ENCODE results near the gene AGRP.
"Not testable (repeated sequence)": the region's sequence is repeated elsewhere in the genome, so short reads cannot be mapped to it uniquely, and the experiment has no call there.

Gene AGRP

DNA sequence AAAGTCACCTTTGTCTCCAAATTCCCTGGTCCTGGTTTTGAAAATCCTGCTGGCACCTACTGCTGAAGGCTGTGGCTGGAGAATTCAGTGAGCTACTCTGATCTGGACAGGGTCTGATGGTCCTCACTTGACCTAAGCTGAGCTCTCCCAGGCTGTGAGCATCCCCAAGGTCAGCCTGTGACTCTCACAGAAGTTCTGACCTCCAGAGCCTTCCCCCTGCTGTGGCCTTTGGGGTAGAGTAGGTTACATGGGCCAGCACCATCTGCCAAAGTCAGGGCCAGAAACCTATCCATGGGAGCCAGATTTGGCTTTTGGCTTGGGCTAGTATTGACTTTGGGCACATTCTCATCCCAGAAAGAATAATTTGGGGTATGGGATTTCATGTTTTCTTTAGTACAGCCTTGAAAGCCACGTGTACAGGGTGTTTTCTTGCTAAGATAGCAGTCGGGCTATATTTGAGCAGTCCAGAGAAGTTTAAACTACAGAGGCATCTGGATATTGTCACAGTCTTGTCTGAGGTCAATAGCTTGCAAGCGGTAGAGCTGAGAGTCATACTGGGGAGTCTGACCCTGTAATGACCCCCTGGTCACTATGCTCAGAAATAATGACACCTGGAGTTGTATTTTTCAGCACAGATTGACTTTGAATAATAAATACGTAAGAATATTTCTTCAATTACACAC lies 6.2 kb upstream of the AGRP start:
- ChIA-PET POLR2A (interaction anchor here (0.6 kb wide), 1 partner anchor 58 kb away, joined by 3 read pairs; no protein-coding TSS in a partner anchor), CTCF (interaction anchor here (0.9 to 17.0 kb wide), 17 partner anchors 8 to 178 kb away, joined by 3 to 238 read pairs (median 4); partner anchors contain the start of genes AGRP, ATP6V0D1 and CARMIL2)
- TF ChIP-seq, protein P1, sequence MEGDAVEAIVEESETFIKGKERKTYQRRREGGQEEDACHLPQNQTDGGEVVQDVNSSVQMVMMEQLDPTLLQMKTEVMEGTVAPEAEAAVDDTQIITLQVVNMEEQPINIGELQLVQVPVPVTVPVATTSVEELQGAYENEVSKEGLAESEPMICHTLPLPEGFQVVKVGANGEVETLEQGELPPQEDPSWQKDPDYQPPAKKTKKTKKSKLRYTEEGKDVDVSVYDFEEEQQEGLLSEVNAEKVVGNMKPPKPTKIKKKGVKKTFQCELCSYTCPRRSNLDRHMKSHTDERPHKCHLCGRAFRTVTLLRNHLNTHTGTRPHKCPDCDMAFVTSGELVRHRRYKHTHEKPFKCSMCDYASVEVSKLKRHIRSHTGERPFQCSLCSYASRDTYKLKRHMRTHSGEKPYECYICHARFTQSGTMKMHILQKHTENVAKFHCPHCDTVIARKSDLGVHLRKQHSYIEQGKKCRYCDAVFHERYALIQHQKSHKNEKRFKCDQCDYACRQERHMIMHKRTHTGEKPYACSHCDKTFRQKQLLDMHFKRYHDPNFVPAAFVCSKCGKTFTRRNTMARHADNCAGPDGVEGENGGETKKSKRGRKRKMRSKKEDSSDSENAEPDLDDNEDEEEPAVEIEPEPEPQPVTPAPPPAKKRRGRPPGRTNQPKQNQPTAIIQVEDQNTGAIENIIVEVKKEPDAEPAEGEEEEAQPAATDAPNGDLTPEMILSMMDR (IDR thresholded peaks at IDR 0.05; ENCODE audit: control extremely low read depth, extremely low read depth, low read depth, missing control alignments), result no peak

DNA sequence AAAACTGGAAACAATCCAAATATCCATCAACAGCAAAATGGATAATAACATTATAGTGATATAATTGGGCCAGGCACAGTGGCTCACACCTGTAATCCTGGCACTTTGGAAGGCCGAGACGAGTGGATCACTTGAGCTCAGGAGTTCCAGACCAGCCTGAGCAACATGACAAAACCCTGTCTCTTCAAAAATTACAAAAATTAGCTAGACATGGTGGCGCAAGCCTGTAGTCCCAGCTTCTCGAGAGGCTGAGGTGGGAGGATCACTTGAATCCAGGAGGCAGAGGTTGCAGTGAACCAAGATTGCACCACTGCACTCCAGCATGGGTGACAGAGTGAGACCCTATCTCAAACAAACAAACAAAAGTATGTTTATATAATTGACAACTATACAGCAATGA lies 4.2 kb upstream of the AGRP start:
- CTCF ChIA-PET, result interaction anchor here (1.0 to 17.0 kb wide), 4 partner anchors 25 to 226 kb away, joined by 3 to 238 read pairs (median 9); no protein-coding TSS in a partner anchor

More for the DNA sequence above, 6.2 kb upstream of the AGRP start:
- no peak for DNase-seq (ENCODE audit: extremely low spot score)

DNA sequence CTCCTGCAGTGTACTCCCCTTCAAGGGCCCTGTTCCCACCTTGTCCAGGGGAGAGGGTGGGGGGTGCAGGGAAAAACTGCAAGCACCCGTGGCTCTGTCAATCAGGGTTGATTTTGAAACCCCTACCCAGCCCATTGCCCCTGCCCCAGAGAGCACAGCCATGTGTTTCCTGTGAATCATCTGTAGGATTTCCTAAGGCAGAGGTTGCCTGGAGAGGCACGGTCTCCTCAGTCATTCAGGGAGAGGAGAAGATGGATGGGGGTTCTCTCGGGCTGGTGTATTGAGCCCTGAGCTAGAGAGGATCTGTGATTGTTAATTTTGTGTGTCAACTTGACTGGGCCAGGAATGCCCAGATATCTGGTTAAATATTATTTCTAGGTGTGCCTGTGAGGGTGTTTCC lies 3.5 kb upstream of the AGRP start:
- ChIA-PET CTCF (interaction anchor here (1.3 to 17.0 kb wide), 4 partner anchors 26 to 227 kb away, joined by 3 to 238 read pairs (median 13); no protein-coding TSS in a partner anchor), POLR2A (no interaction called here)
- DNase-seq (ENCODE audit: extremely low spot score), result no peak
- TF ChIP-seq, protein P1 (IDR thresholded peaks at IDR 0.05; ENCODE audit: control extremely low read depth, extremely low read depth, low read depth, missing control alignments), result no peak

More for the DNA sequence above, 4.2 kb upstream of the AGRP start:
- DNase-seq (ENCODE audit: extremely low spot score); POLR2A ChIA-PET: not testable (repeated sequence)

DNA sequence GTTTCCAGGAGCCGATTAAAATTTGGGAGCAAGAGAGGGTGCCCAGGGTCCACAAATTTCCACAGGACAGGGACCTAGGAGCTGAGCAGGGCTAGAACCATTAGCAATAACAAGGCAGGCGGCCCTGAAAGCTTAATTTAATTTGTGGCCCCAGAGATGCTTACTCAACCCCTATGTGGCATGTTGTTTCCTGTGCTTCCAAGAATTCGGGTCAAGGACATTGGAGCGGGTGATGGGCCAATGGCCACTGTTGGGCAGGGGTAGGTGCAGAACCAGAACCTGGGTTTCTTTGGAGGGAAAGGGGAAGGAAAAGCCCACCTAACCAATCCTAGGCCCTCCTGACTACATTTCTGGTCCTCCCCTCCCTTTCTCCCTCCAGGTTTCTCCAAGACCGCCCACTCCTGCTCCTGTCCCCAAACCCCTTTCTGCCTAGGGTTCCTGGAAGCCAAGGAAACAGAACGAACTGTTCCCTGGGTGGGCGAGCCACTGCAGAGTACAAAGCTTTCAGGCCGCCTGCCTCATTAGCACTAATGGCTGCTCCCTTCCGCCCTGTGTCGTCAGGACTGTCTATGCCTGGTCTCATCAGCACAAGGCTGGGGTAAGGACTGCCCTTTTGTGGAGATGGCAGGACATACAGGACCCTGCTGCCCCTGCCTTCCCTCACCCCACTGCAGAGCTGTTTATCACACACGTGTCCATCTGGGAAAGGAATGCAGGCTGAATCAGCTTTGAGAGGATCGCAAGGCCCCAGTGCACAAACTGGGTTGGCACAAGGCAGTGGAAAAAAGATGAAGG lies 581 bp upstream of the AGRP start:
- TF ChIP-seq, protein P1 (IDR thresholded peaks at IDR 0.05; ENCODE audit: control extremely low read depth, extremely low read depth, low read depth, missing control alignments), result no peak
- ChIA-PET POLR2A (no interaction called here), CTCF (interaction anchor here (0.7 to 7.5 kb wide), 6 partner anchors 9 to 79 kb away, joined by 3 to 76 read pairs (median 34); no protein-coding TSS in a partner anchor)
- DNase-seq (ENCODE audit: extremely low spot score), result no peak

DNA sequence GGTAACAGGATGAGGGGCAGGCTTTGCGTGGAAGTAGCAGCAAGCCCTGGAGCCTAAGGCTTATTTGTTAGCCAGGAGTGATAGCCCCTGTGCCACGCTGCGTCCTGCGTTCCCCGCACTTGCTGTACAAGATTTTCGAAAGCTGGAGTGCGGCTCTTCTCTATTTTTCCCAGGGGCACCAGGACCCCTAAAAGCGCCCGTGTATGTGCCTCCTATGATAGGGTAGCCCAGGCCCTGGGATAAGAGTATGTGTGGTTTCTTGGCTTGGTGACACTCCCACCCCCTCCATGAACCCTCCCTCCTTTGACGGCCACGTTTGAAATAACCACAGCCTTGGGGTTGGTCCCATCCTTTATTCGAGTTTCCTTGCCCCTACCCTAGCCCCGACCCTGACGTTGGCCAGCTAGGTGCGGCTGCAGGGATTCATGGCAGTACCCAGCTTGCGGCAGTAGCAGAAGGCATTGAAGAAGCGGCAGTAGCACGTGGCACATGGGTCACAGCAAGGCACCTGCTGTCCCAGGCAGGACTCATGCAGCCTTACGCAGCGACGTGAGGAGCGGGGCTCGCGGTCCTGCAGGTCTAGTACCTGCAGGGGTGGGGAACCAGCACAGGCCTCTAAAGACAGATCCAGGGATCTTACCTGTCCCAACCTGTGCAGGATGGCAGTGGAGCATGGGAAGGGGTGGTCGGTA lies 968 bp downstream of the AGRP start:
- no peak for DNase-seq (ENCODE audit: extremely low spot score)
- ChIA-PET CTCF (interaction anchor here (1.1 to 7.5 kb wide), 10 partner anchors 11 to 185 kb away, joined by 3 to 76 read pairs (median 17); partner anchors contain the start of genes C16orf86 and ENKD1), POLR2A (interaction anchor here (0.6 to 1.2 kb wide), 2 partner anchors 10 to 84 kb away, joined by 3 read pairs; no protein-coding TSS in a partner anchor)
- TF ChIP-seq, protein P1 (IDR thresholded peaks at IDR 0.05; ENCODE audit: control extremely low read depth, extremely low read depth, low read depth, missing control alignments), result no peak

DNA sequence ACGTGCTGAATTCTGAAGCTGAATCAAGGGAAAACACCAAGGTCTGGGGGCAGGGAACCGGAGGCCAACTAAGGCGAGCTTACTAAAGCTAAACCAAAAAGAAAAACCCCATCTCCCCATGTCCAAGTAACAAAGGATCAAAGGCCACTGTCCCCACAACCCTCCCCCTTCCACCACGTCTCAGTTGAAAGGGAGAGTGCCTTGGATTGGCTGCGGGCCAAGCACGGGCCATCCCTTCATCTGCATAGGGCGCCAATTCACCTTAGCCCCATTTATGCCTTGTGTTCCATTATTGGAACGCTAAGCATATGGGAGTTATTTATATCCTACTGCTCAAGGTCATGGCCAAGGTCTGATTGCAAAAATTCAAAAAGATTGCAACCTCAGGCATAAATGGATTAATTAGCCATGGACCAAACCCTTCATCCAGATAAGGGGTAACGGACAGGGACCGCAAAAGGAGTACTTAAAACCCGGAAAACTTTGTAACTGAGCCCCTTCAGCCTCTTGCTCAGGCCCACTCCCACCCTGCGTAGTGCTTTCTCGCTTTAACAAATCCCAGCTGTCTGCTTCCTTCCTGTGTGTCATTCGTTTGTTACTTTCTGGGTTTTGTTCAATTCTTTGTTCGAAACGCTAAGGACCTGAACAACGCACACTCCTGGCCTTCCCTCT lies 1.6 kb downstream of the AGRP start:
- CTCF ChIA-PET, result interaction anchor here (0.6 to 7.5 kb wide), 41 partner anchors 10 to 301 kb away, joined by 3 to 76 read pairs (median 4); partner anchors contain the start of genes ACD, C16orf86, CARMIL2 and CTCF
- TF ChIP-seq, protein P1 (IDR thresholded peaks at IDR 0.05; ENCODE audit: control extremely low read depth, extremely low read depth, low read depth, missing control alignments), result no peak
- POLR2A ChIA-PET, result interaction anchor here (0.7 to 1.2 kb wide), 5 partner anchors 11 to 80 kb away, joined by 3 to 4 read pairs (median 3); no protein-coding TSS in a partner anchor
- DNase-seq (ENCODE audit: extremely low spot score), result no peak

Measured in GM10248 (cell line).